GM18909 (cell line): ENCODE data around the gene RAB39B.

Source experiments
- ATAC-seq: cut with Tn5 transposase; IDR thresholded peaks from one replicate; pipeline ENCODE4 v1.9.1; 2021; ENCODE audit warnings: mild to moderate bottlenecking; ENCODE audit not compliant: unreplicated experiment, poor library complexity

The RAB39B gene

DNA sequence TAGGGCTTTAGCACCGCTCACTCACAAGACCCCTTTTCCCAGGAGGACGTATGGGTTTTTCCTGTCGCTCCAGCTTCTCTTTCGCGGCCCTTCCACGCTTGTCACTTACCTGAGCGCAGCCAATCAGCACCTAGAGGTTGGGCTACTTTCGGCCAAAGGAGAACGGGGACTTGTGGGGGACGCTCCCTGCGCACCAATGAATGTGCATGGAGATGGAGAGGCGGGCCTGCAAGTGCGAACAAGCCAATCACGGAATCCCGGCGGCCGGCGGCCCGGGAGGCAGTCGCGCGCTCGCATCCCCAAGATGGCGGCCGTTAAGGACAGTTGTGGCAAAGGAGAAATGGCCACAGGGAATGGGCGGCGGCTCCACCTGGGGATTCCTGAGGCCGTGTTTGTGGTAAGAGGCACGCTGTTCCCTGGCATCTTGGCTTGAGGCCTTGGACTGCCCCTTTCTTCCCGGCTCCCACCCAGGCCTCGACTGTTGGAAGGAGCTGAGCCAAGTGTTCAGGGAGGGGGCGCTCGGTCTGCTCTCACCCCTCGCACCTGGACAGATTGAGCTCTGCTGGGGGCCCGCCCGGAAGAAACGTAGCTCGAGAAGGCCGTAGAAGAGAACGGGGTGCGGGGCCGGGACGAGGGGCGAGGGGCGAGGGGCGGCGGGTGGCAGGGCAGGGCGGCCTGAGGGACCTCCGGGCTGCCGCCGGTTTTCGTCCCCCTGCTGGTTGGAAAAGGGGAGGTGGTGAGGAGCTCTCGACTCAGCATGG is 47.9 kb downstream of the RAB39B start, which contains the start of gene VBP1:
VBP1 (plus strand) TSS at position 282 of the 761 bp plus-strand sequence; CDS start at position 305, 23 bp downstream.
- ATAC-seq, result peak; percentile 99

DNA sequence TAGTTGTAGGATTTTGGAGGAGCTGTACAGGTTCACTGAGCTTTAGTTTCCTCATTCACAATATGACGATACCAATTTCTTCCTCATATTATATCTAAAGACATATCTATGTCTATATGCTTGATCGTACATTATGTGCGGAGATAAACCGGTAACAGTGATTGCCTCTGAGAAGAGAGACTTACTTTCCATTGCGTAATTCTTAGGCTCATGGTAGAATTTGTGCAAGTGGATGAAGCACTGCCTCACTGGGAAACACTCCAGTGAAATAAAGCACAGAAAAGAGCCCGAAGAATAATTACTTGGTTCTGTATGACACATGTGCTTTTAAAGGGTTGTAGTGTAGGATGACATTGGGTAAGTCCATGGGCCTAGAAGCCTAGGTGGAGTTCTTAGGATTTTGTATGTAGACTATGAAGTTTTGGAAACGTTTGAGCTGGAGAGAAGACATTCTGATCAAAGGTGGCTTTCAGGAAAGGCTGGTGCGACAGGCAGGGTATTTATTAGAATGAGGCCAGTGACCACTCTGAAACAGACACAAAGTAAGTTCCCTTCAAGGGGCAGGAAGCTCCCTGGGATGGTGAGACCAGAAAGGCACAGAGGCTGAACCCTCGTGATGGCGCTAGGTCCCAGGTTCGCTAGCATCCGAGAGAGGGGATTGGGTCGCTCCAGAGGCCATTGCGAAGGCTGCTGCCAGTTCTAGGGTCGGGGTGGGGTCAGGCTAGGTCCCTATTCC is 48.7 kb downstream of the RAB39B start:
- ATAC-seq, result peak; percentile 47

DNA sequence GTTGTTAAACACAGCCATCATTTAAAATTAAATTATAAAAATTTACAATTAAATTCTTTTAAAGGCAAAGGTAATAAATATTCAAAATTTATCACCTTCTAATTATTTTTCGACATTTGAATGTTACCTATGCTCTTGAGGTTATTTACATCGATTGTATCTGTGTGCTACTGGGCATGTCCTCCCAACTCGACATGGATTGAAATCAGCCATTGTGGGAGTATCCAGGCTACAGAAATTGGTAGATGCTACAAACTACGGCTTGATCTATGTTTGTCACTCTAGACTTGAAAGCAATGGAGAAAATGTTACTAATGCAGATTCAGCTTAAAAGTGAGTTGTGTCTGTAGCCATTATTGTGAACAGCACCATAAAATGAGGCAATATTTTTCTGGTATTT is 50.6 kb downstream of the RAB39B start:
- no peak for ATAC-seq

DNA sequence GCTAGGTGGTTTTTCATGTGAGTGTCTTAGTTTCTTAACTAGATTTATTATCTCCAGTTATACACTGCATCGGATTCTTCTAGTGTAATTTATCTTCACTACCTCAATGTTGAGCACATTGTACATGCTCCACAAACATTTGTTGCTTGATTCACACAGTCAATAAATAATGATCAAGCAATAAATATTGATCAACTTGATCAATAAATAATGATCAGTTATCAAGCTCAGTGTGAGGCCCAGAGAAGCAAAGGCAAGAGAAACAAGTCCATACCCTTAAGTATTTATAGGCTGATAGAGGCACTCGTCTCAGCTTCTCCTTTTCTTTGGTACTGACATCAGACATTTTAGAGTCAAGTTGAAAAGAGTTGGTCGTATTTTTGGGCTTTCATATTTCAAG is 53.1 kb downstream of the RAB39B start:
- no peak for ATAC-seq
